ENCODE data around the gene NAA50.

NAA50 gene

GRCh38 chr3:113773381-113773780, 27.3 kb upstream of the NAA50 start:
- Histone ChIP-seq H3K9me3 (ENCODE audit: insufficient read depth, low read length) (no peaks in the 10 kb centered on the region), H4K20me1 (ENCODE audit: insufficient read depth, low read length) (no peaks in the 10 kb centered on the region), H3K36me3 (replicated peaks; ENCODE audit: low read depth, low read length) (no peaks in the 10 kb centered on the region), H3K27me3 (ENCODE audit: low read depth, low read length) (no peaks in the 10 kb centered on the region), H3K4me3 (ENCODE audit: low read length) (no peak overlapping the region), H3K4me1 (ENCODE audit: low read length) (no peaks in the 10 kb centered on the region), H3K27ac (ENCODE audit: low read length) (no peak overlapping the region), H3K9ac (ENCODE audit: low read length) (no peak overlapping the region), H3K79me2 (ENCODE audit: low read length) (no peaks in the 10 kb centered on the region), H3K4me2 (ENCODE audit: low read length) (no peak overlapping the region), H2AFZ (ENCODE audit: low read depth, low read length) (no peak overlapping the region)
- TF ChIP-seq CTCF (IDR thresholded peaks at IDR 0.05; ENCODE audit: low read depth, low read length) (no peak), EZH2phosphoT487 (IDR thresholded peaks at IDR 0.05; ENCODE audit: low read depth) (no peak)

GRCh38 chr3:113771993-113772392, 25.9 kb upstream of the NAA50 start:
- no peak overlapping the region for H3K4me2 ChIP-seq (ENCODE audit: low read length)
- H3K27ac ChIP-seq (ENCODE audit: low read length), result no peak overlapping the region
- H3K36me3 ChIP-seq (replicated peaks; ENCODE audit: low read depth, low read length), result no peaks in the 10 kb centered on the region
- H3K4me3 ChIP-seq (ENCODE audit: low read length), result no peak overlapping the region
- H2AFZ ChIP-seq (ENCODE audit: low read depth, low read length), result no peak overlapping the region
- H3K9ac ChIP-seq (ENCODE audit: low read length), result no peak overlapping the region
- TF ChIP-seq EZH2phosphoT487 (IDR thresholded peaks at IDR 0.05; ENCODE audit: low read depth) (no peak), CTCF (IDR thresholded peaks at IDR 0.05; ENCODE audit: low read depth, low read length) (no peak)
- H3K9me3 ChIP-seq (ENCODE audit: insufficient read depth, low read length), result no peaks in the 10 kb centered on the region
- H3K4me1 ChIP-seq (ENCODE audit: low read length), result no peaks in the 10 kb centered on the region
- no peaks in the 10 kb centered on the region for H3K79me2 ChIP-seq (ENCODE audit: low read length)
- no peaks in the 10 kb centered on the region for H3K27me3 ChIP-seq (ENCODE audit: low read depth, low read length)
- no peaks in the 10 kb centered on the region for H4K20me1 ChIP-seq (ENCODE audit: insufficient read depth, low read length)

GRCh38 chr3:113769551-113769950, 23.5 kb upstream of the NAA50 start:
- Histone ChIP-seq H3K4me2 (ENCODE audit: low read length) (no peak overlapping the region), H4K20me1 (ENCODE audit: insufficient read depth, low read length) (no peaks in the 10 kb centered on the region)
- no peak for TF ChIP-seq EZH2phosphoT487 (IDR thresholded peaks at IDR 0.05; ENCODE audit: low read depth)
- TF ChIP-seq CTCF (IDR thresholded peaks at IDR 0.05; ENCODE audit: low read depth, low read length), result no peak

GRCh38 chr3:113764698-113765097, 18.6 kb upstream of the NAA50 start:
- H3K27me3 ChIP-seq (ENCODE audit: low read depth, low read length), result no peaks in the 10 kb centered on the region
- H3K4me3 ChIP-seq (ENCODE audit: low read length), result no peak overlapping the region
- no peak overlapping the region for H2AFZ ChIP-seq (ENCODE audit: low read depth, low read length)
- no peak overlapping the region for H3K27ac ChIP-seq (ENCODE audit: low read length)
- H3K79me2 ChIP-seq (ENCODE audit: low read length), result no peaks in the 10 kb centered on the region
- TF ChIP-seq EZH2phosphoT487 (IDR thresholded peaks at IDR 0.05; ENCODE audit: low read depth) (no peak), CTCF (IDR thresholded peaks at IDR 0.05; ENCODE audit: low read depth, low read length) (no peak)
- H4K20me1 ChIP-seq (ENCODE audit: insufficient read depth, low read length), result no peaks in the 10 kb centered on the region
- H3K4me2 ChIP-seq (ENCODE audit: low read length), result no peak overlapping the region
- no peaks in the 10 kb centered on the region for H3K4me1 ChIP-seq (ENCODE audit: low read length)
- H3K9me3 ChIP-seq (ENCODE audit: insufficient read depth, low read length), result no peaks in the 10 kb centered on the region
- H3K9ac ChIP-seq (ENCODE audit: low read length), result no peak overlapping the region
- H3K36me3 ChIP-seq (replicated peaks; ENCODE audit: low read depth, low read length), result no peaks in the 10 kb centered on the region

More at GRCh38 chr3:113769551-113769950, 23.5 kb upstream of the NAA50 start:
- Histone ChIP-seq H3K27me3 (ENCODE audit: low read depth, low read length) (no peaks in the 10 kb centered on the region), H3K79me2 (ENCODE audit: low read length) (no peaks in the 10 kb centered on the region), H3K27ac (ENCODE audit: low read length) (no peak overlapping the region), H3K36me3 (replicated peaks; ENCODE audit: low read depth, low read length) (no peaks in the 10 kb centered on the region), H3K4me1 (ENCODE audit: low read length) (no peaks in the 10 kb centered on the region), H3K9ac (ENCODE audit: low read length) (no peak overlapping the region), H3K4me3 (ENCODE audit: low read length) (no peak overlapping the region), H2AFZ (ENCODE audit: low read depth, low read length) (no peak overlapping the region), H3K9me3 (ENCODE audit: insufficient read depth, low read length) (no peaks in the 10 kb centered on the region)

All from OCI-LY3 (cell line).